ENCODE measurements around the gene NINJ2.

The NINJ2 gene

DNA sequence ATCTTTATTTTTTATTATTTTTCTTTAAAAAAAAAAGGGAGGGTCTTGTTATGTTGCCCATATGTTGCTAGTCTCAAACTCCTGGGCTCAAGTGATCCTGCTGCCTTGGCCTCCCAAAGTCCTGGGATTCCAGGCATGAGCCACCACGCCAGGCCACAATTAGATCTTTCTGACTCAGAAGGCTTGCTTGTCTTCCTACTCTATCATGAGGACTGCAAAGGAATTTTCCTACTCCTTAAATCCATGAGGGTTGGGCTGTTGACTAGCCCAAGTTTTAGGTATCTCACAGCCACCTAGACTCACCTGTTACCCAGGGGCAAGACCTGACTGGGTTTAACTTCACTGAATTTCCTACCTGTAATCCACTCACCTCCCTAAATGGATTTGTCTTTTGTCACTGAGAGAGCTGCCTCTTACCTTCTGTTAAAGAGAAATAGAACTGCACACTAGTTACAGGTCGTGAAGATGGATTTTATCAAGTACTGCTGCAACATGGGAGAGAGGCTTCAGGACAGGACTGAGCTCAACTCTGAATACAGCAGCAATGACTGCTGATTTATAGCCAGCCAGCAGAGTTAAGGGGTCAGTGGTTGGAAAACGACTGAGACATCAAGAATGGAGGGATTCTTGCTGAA, 131.2 kb downstream of the NINJ2 start:
- DNase-seq (ENCODE audit: low read depth in 2 of 2): no peak

DNA sequence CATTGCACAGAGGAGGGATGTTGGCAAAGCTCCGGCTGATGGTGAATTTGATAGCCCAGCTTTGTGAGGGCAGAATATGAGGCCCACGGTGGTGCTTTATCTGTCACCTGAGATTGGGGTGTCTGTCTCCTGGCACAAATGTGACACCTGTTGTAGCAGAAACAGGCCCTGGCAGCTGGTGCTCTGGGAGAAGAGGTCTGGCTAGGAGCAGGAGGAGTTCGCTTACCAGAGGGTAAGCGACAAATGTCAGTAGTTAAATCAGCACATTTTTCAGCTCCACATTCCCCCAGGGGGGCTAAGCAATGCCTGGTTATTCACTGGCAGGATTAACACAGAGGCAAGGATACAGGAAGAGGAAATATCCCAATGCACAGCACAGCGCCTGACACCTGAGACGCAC, 132.4 kb downstream of the NINJ2 start:
- DNase-seq (ENCODE audit: low read depth in 2 of 2): no peak

DNA sequence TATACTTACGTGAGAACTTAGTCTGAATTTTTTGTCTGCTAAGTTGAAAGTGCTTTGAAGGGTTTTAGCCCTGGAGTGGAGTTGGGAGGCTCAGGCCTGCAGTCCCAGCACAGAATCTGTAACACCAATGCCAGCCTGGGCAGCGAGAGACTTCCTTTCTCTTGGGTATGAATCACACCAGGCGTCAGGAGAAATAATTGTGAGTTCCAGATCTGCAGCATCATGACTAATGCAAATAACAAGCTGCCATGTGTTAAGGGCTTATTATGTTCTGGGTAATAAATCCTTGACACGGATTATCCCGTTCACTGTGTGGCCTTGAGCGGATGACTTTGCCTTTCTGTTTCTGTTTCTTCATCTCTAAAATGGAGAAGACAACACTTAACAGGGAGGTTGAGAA, 132.9 kb downstream of the NINJ2 start:
- no peak for DNase-seq (ENCODE audit: low read depth in 2 of 2)

DNA sequence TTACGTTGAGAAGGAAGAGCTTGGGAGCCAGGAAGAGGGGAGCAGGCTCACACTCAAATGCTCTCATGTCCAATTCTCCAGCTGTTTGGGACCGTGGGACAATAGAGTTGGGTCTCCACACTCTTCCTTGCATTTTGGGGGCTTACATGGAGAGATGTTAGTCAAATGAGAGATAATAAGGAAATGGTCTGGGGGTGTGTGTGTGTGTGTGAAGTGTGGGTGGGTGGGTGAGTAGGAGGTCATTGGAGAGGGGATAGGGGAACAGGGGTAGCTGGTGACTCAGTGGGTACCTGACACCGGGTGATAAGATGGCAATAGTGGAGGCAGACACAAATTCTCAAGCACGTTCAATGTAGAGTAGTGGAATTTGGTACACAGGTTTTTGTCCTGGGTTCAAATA, 135.5 kb downstream of the NINJ2 start:
- no peak for DNase-seq (ENCODE audit: low read depth in 2 of 2)

DNA sequence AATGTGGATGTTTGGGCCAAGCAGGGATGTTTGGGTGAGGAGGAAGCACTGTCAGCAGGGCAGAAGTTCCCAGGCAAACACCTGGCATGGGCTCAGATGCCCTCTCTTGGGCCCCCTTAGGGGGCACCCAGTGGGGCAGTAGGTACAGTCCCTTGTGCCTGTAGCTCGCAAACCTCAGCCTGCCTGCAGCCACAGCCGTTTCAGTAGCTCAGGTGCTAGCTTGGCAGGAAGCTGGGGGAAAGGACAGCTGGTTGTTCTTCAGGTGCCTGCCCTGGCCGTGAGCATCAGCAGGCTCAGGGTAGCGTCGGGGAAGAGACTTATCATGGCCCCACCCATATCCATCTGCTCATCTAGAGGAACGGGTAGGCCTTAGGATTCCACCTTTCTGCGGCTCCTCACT, 136.0 kb downstream of the NINJ2 start:
- no peak for DNase-seq (ENCODE audit: low read depth in 2 of 2)

DNA sequence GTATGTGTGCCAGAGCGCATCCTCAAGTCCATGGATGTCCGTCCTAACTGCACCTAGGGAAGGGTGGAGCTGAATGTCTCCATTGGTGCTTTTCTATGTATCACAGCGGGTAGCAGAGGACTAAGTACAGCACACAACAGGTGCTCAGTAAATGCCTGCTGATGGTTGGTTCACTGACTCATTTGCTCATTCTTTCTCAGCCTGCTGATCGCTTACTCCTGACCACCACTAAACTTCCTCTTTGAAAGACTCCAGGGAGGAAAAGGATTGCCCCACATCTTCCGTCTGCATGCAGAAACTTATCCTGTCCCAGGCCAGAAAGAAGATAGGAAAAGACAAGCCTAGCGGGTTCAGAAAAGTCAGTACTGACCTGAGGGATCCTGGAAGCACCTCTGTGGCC, 137.2 kb downstream of the NINJ2 start:
- DNase-seq (ENCODE audit: low read depth in 2 of 2): no peak

DNA sequence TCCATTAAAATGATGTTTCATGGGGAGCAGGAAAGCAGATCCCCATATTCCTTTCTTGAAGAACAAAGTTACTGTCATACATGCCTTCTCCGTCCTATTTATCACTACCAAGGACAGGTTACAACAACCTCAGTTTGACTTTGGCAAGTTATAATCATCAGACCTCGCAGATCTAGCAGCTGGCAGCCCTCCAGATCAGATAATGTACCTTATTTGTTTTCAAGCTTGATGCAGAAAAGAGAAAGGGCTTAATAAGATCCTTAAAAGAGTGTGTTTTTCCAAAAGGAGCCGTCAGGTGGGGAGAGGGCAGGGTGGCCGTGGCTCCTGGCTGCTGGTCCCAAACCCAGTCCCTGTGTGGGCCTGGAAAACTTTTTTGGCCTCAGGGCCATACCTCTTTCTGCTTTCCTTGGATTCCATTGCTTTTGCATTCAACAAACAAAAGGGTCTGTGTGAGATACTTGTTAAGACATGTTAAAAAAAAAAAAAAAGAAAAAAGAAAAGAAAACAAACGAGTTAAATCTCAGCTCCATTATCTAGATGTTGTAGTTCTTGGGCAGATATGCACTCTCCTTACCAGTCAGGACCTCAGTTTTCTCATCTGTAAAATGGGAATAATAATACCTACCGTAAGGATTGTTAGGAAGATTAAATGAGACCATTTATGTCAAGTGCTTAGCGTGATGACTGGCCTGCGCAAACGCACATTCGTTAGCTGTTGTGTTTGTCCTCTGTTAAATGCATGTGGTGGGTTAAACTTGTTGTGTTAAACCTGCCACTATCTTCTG, 138.9 kb downstream of the NINJ2 start:
- no peak for DNase-seq (ENCODE audit: low read depth in 2 of 2)

DNA sequence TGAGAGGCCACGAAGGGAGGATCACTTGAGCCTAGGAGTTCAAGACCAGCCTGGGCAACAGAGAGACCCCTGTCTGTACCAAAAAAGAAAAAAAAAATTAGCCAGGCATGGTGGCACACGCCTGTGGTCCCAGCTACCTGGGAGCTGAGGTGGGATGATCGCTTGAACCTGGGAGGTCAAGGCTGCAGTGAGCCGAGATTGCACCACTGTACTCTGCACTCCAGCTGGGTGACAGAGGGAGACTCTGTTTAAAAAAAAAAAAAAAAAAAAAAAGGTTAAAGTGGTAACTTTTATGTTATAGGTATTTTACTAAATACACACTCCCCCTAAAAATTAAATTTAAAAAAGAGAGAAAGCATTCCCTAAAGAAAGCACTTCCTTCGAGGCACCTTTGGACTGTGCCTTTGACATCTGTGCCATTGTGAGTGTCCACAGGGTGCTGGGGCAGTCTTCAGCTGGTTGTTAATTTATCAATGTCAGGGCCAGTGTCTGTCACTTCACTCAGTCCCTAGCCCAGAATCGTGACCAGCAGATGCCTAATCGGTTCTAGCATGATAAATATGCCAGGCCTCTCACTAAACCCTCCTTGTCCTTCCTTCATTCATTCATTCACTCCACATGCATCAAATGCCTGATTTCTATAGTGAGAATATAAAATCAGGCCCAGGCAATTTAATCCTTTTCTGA, 140.4 kb downstream of the NINJ2 start:
- DNase-seq (ENCODE audit: low read depth in 2 of 2): no peak

DNA sequence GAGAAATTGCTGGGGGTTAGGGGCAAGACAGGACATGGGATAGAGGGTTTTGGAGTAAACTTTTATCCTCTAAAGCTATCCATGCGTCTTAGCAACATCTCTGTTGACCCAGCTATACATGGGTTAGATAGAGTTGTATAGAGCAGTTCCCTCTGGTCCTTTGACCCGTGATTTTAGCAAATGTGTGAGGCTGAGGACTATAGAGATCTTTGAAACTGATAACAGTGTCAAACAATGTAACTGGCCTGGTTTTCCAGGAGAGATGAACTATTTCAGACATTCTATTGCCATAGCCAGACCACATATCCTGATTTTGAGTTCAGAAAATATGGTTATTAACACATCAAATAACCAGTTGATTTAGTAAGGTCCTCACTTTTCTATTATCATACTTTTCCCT, 143.1 kb downstream of the NINJ2 start:
- no peak for DNase-seq (ENCODE audit: low read depth in 2 of 2)

DNA sequence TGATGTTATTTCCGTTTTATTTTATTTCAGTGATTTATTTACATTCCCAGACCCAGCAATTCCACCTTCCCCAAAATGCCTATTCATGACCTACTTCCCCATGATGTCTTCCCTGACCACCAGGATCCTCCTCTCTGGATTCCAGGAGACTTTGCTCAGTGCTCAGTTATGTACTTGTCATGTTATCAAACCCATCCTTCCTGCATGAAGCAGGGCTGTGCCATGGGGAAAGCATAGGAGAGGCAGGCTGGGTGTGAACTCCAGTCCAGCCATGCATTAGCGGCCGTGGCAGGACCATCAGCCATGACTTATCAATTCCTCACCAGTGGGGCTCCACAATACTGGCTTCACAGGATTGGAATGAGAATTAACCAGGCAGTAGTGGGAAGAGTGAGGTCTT, 145.7 kb downstream of the NINJ2 start:
- DNase-seq (ENCODE audit: low read depth in 2 of 2): no peak
